K562 (cell line): ENCODE data around the gene PCP2. TPM values are rescaled to one million over a fixed set of nuclear protein-coding genes. Genes with fewer than 3 reads are reported as not detected.

Experiments used
- CSDE1 ChIP-seq, 2 experiments: fragments of 450-650 bp; IDR thresholded peaks; 2 replicates each; pipeline ENCODE4 v1.6.1; 2016; ENCODE audit warnings: mild to moderate bottlenecking in 1 of 2
- ELF1 ChIP-seq: fragments of 200-800 bp; sonication (Bioruptor generic); IDR thresholded peaks from 2 replicates; pipeline ENCODE4 v1.6.1; 2016; ENCODE audit warnings: missing genetic modification characterization, missing compliant biosample characterization
- MEF2A ChIP-seq: IDR thresholded peaks from 2 replicates; pipeline ENCODE4 v1.6.1; 2011; ENCODE audit warnings: low read depth, mild to moderate bottlenecking, low read length, moderate library complexity; ENCODE audit not compliant: control insufficient read depth
- NFATC3 ChIP-seq: fragments of 450-650 bp; IDR thresholded peaks from 2 replicates; pipeline ENCODE4 v1.6.1; 2017; ENCODE audit warnings: mild to moderate bottlenecking
- POLR2A ChIP-seq: fragments of 450-650 bp; conservative IDR thresholded peaks from 2 replicates; pipeline ENCODE4 v1.6.1; 2016
- PRMT5 ChIP-seq: sonication (generic); formaldehyde crosslinking; IDR thresholded peaks from 2 replicates; pipeline ENCODE4 v1.5.0; 2020; ENCODE audit warnings: missing genetic modification reagents
- SNIP1 ChIP-seq: fragments of 450-650 bp; IDR thresholded peaks from 2 replicates; pipeline ENCODE4 v1.7.1; 2017; ENCODE audit warnings: low read depth, mild to moderate bottlenecking
- SREBF2 ChIP-seq: sonication (generic); formaldehyde crosslinking; IDR thresholded peaks from 2 replicates; pipeline ENCODE4 v1.4.0; 2020; ENCODE audit warnings: mild to moderate bottlenecking, missing genetic modification reagents
- SRF ChIP-seq, 2 experiments: fragments of 250-450, 450-650 bp in 1 of 2; sonication (Bioruptor Pico) in 1 of 2; sonication (generic) in 1 of 2; formaldehyde crosslinking; IDR thresholded peaks; 2 replicates each; pipeline versions ENCODE4 v1.5.0 to v1.5.1; 2020 to 2022; ENCODE audit warnings: mild to moderate bottlenecking in 1 of 2, missing genetic modification reagents in 1 of 2
- TAL1 ChIP-seq: fragments of 450-650 bp; IDR thresholded peaks from 2 replicates; pipeline ENCODE4 v1.6.1; 2016; ENCODE audit warnings: mild to moderate bottlenecking
- TEAD1 ChIP-seq, 2 experiments: fragments of 450-650 bp in 1 of 2; sonication (generic) in 1 of 2; formaldehyde crosslinking; IDR thresholded peaks; 2 replicates each; pipeline versions ENCODE4 v1.4.0 to v1.8.0; 2020 to 2022; ENCODE audit warnings: mild to moderate bottlenecking in 2 of 2, missing genetic modification reagents in 1 of 2
- ZNF175 ChIP-seq: fragments of 200-800 bp; sonication (Bioruptor generic); IDR thresholded peaks from 2 replicates; pipeline ENCODE4 v1.6.1; 2016; ENCODE audit warnings: low read depth, mild to moderate bottlenecking, missing genetic modification characterization, missing compliant biosample characterization
- ZNF217 ChIP-seq: sonication (generic); formaldehyde crosslinking; IDR thresholded peaks from 2 replicates; pipeline ENCODE4 v1.8.0; 2022; ENCODE audit warnings: mild to moderate bottlenecking, missing genetic modification reagents
- ZNF224 ChIP-seq: sonication (generic); formaldehyde crosslinking; IDR thresholded peaks from 2 replicates; pipeline ENCODE4 v1.8.0; 2022; ENCODE audit warnings: mild to moderate bottlenecking, missing genetic modification reagents
- polyA plus RNA-seq, 8 experiments: library from polyadenylated mRNA; depleted of rRNA in 4 of 8; stranded (reverse) in 5 of 8; unstranded in 3 of 8; fragments of >200 nt; fragmentation: Nextera tagmentation in 2 of 8; fragmentation: Illumina TruSeq in 1 of 8; extraction: Ambion mirVana in 2 of 8; extraction: Trizol in 1 of 8; gene quantifications; 2 replicates each; pipeline versions ENCODE4 v1.2.1 to v1.2.3, GENCODE V29; 2011 to 2014; ENCODE audit warnings: inconsistent platforms in 1 of 8, missing spikeins in 1 of 8
- total RNA-seq, 7 experiments: library from RNA; depleted of rRNA in 6 of 7; stranded (reverse); fragments of >200 nt in 6 of 7; fragmentation: Illumina TruSeq in 2 of 7; extraction: Trizol in 2 of 7; gene quantifications; 2 replicates each; pipeline versions ENCODE4 v1.2.1 to v1.2.3, GENCODE V29; 2011 to 2021; ENCODE audit warnings: low replicate concordance in 1 of 7
- TF ChIP-seq, protein P1 (sequence below): fragments of 450-650 bp; conservative IDR thresholded peaks from 2 replicates; pipeline ENCODE4 v1.6.1; 2016; ENCODE audit warnings: missing genetic modification characterization, low read depth, mild to moderate bottlenecking, control low read depth, missing compliant biosample characterization
- TF ChIP-seq, protein P2 (sequence below), 2 experiments: fragments of 450-650 bp in 1 of 2; sonication (generic) in 1 of 2; formaldehyde crosslinking in 1 of 2; IDR thresholded peaks; 2 replicates each; pipeline versions ENCODE4 v1.7.1 to v1.9.0; 2016 to 2022; ENCODE audit warnings: inconsistent platforms in 1 of 2, mild to moderate bottlenecking in 1 of 2, missing genetic modification reagents in 1 of 2
- TF ChIP-seq, protein P3 (sequence below): fragments of 250-450 bp; sonication (Bioruptor Pico); IDR thresholded peaks from 2 replicates; pipeline ENCODE4 v1.4.0; 2020; ENCODE audit warnings: borderline replicate concordance

PCP2 gene
- total and polyA plus RNA-seq, 9 of the 15 experiments (the other 6 are each of a cell fraction or from before 2014, with no cell fraction given): 0.17 to 1.3 (median 0.49) TPM; not detected in 3

DNA sequence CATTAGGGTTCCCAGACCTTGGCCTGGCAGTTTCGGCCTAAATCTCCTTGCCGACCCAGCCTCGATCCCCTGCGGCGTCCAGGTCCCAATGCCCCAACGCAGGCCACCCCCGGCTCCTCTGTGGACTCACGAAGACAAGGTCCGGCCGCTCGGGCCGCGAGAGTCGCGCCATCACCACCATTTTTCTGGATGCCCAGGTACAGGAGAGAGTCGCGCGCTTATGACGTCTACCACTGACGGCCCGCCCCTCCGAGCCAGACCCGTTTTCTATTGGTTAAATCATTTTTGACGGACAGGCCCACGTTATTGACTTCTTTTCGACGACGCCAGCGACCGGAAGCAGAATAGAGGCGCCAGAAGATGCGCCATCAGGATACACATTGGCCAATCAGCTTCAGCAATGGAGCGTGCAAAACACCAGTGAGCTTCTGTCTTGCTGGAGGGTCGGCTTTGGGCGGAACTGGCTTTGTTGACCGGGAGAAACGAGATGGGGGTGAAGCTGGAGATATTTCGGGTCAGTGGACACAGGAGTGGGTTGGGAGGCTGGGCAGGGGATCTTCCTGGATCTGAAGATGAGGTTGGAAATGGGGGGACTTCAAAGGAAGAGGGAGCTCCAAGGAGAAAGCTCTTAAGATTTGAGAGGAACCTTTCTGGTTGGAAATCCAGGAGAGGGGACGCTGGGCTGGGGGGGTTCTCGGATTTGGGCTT is 4.0 kb downstream of the PCP2 start, which contains the start of the genes PET100 and XAB2 (continued):
- TF ChIP-seq, protein P1, sequence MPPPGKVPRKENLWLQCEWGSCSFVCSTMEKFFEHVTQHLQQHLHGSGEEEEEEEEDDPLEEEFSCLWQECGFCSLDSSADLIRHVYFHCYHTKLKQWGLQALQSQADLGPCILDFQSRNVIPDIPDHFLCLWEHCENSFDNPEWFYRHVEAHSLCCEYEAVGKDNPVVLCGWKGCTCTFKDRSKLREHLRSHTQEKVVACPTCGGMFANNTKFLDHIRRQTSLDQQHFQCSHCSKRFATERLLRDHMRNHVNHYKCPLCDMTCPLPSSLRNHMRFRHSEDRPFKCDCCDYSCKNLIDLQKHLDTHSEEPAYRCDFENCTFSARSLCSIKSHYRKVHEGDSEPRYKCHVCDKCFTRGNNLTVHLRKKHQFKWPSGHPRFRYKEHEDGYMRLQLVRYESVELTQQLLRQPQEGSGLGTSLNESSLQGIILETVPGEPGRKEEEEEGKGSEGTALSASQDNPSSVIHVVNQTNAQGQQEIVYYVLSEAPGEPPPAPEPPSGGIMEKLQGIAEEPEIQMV (tag): no peak
- TF ChIP-seq TEAD1 (CRISPR knock-in tag; IDR thresholded peaks at IDR 0.05): no peak
- no peak for TF ChIP-seq NFATC3
- no peak for TF ChIP-seq PRMT5 (CRISPR knock-in tag)
- TF ChIP-seq TAL1: no peak
- TF ChIP-seq ZNF217 (CRISPR knock-in tag): no peak
- TF ChIP-seq ZNF224 (CRISPR knock-in tag): no peak
- no peak for TF ChIP-seq SRF (CRISPR knock-in tag; IDR thresholded peaks at IDR 0.05)
- TF ChIP-seq MEF2A: no peak
- TF ChIP-seq, protein P2, sequence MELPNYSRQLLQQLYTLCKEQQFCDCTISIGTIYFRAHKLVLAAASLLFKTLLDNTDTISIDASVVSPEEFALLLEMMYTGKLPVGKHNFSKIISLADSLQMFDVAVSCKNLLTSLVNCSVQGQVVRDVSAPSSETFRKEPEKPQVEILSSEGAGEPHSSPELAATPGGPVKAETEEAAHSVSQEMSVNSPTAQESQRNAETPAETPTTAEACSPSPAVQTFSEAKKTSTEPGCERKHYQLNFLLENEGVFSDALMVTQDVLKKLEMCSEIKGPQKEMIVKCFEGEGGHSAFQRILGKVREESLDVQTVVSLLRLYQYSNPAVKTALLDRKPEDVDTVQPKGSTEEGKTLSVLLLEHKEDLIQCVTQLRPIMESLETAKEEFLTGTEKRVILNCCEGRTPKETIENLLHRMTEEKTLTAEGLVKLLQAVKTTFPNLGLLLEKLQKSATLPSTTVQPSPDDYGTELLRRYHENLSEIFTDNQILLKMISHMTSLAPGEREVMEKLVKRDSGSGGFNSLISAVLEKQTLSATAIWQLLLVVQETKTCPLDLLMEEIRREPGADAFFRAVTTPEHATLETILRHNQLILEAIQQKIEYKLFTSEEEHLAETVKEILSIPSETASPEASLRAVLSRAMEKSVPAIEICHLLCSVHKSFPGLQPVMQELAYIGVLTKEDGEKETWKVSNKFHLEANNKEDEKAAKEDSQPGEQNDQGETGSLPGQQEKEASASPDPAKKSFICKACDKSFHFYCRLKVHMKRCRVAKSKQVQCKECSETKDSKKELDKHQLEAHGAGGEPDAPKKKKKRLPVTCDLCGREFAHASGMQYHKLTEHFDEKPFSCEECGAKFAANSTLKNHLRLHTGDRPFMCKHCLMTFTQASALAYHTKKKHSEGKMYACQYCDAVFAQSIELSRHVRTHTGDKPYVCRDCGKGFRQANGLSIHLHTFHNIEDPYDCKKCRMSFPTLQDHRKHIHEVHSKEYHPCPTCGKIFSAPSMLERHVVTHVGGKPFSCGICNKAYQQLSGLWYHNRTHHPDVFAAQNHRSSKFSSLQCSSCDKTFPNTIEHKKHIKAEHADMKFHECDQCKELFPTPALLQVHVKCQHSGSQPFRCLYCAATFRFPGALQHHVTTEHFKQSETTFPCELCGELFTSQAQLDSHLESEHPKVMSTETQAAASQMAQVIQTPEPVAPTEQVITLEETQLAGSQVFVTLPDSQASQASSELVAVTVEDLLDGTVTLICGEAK (IDR thresholded peaks at IDR 0.05): peak; percentile 95
- TF ChIP-seq, protein P2 (CRISPR knock-in tag; IDR thresholded peaks at IDR 0.05): no peak
- TF ChIP-seq SREBF2 (CRISPR knock-in tag): no peak
- TF ChIP-seq, protein P3, sequence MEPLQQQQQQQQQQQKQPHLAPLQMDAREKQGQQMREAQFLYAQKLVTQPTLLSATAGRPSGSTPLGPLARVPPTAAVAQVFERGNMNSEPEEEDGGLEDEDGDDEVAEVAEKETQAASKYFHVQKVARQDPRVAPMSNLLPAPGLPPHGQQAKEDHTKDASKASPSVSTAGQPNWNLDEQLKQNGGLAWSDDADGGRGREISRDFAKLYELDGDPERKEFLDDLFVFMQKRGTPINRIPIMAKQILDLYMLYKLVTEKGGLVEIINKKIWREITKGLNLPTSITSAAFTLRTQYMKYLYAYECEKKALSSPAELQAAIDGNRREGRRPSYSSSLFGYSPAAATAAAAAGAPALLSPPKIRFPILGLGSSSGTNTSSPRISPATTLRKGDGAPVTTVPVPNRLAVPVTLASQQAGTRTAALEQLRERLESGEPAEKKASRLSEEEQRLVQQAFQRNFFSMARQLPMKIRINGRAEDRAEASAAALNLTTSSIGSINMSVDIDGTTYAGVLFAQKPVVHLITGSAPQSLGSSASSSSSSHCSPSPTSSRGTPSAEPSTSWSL (CRISPR knock-in tag): no peak
- no peak for TF ChIP-seq SNIP1
- TF ChIP-seq CSDE1 (IDR thresholded peaks at IDR 0.05): peak in 1 of 2 experiments; percentile 81; a peak in 1 of 4 replicates
- peak; percentile 84 for TF ChIP-seq POLR2A
- peak; percentile 98 for TF ChIP-seq ELF1
- no peak for TF ChIP-seq ZNF175 (CRISPR knock-in tag)
